Measurements from ENCODE around the gene XK.

Gene XK

DNA sequence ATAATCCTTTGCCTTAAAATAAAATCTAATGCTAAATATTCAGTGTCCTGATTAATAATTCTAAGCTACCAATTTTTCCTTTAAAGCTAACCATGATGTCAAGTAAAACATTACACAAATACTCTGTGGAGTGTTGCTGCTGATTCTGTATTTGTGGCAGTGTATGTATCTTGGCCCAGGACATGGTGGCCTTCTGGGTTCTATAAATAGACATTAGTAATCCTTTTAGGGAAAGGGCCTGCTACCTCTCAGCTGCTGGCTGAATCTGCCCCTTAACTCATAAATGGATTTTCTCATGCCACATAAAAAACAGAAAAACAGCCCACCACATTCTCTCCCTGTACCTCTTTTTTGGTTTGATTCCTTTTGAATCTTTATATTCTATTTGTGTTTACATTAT, 1.2 kb upstream of the XK start:
- no peak for DNase-seq

- no peak for DNase-seq
Measured at GRCh38 chrX:37684973-37685372, 618 bp upstream of the XK start.

DNA sequence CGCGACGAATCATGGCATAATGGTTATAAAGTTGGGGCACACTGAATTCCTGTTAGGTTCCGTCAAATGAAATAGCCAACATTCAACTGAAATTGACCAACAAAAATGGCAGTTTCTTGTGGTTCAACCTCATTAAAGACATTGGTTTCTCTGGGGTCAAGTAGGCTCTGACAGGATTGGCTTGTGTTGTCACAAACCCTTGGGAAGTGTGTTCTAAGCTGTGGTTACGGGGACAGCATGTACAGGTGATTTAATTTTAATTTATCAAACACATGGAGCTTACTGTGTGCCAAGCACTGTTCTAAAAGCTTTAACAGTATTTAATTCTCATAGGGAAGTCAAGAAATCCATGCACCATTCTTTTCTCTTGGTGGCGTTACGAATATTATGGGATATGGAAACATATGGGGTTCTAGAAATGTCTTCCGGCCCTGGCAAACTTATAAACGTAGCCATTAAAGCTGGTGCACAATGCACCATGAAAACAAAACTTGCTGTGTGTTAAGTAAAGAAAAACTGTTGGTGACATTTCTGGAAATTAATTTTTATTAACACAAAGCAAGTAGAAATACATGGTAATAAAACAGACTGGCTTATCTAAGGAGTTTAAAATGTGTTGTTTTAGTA, 891 bp downstream of the XK start:
- DNase-seq, result no peak

GRCh38 chrX:37686996-37687395, 1.4 kb downstream of the XK start:
- no peak for DNase-seq

GRCh38 chrX:37690119-37690518, 4.5 kb downstream of the XK start:
- no peak for DNase-seq

GRCh38 chrX:37692918-37693317, 7.3 kb downstream of the XK start:
- no peak for DNase-seq

GRCh38 chrX:37697169-37697760, 11.7 kb downstream of the XK start:
- no peak for DNase-seq

- DNase-seq, result no peak
Measured at GRCh38 chrX:37701588-37701987, 16.0 kb downstream of the XK start.

DNA sequence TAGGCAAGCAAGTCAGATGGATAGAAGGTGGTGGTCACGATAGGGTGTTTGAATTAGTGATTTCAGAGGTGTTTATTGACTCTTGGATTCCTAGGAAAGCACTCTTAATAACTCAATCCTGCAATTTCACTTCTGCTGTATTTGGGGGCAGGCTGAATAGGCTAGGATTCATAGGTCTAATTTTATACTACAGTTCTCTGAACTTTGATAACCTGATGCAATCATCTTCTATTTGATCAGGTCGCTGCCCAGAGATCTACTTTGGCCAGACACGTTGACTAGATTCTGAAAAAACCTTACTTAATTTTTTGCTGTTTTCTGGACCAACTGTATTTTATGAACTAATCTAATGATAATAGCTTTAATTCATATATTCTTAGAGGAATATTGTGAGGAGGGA, 26.4 kb downstream of the XK start:
- DNase-seq, result no peak

GRCh38 chrX:37712458-37712857, 26.9 kb downstream of the XK start:
- no peak for DNase-seq

- no peak for DNase-seq
Measured at GRCh38 chrX:37714479-37714878, 28.9 kb downstream of the XK start.

- no peak for DNase-seq
Measured at GRCh38 chrX:37716602-37717001, 31.0 kb downstream of the XK start.

DNA sequence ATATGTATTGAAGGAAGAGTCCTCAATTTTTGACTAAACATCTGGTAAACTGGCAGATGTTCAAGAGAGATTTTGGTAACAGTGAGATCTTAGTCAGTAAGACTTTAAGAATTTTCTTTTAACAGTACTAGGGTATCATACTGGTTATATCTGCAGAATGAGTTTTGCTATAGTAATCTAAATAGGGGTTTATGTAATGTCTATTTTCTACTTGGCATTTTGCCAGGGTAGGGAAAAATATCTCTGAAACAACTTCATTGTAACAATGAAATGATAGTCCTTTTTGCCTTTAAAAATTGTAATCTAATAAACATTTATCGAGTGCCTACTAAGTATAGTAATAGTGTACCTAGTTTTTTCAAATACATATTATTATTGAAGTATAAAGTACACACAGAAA, 32.1 kb downstream of the XK start:
- DNase-seq, result no peak

DNA sequence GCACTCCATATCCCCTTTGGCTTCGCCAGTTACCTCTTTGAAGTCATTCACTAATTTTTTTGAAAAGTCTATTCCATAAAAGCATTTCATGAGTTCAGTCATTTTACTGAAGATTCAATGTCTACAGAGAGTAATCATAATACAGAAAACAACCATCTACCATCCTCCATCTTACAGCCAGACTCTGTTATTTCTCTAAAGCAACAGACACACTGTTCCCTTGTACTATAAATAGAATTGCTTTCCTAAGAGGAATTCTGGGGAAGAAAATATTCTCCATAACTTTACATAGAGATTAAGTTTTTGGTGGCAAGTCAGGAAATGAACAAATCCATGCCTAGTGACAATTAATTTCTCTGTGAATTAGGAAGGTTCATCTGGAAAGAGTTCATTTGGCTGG, 37.0 kb downstream of the XK start:
- no peak for DNase-seq

GRCh38 chrX:37726346-37726745, 40.8 kb downstream of the XK start:
- no peak for DNase-seq

GRCh38 chrX:37745354-37745753, 59.8 kb downstream of the XK start:
- DNase-seq, result peak; percentile 75

- no peak for DNase-seq
Measured at GRCh38 chrX:37745835-37746217, 60.2 kb downstream of the XK start.

DNA sequence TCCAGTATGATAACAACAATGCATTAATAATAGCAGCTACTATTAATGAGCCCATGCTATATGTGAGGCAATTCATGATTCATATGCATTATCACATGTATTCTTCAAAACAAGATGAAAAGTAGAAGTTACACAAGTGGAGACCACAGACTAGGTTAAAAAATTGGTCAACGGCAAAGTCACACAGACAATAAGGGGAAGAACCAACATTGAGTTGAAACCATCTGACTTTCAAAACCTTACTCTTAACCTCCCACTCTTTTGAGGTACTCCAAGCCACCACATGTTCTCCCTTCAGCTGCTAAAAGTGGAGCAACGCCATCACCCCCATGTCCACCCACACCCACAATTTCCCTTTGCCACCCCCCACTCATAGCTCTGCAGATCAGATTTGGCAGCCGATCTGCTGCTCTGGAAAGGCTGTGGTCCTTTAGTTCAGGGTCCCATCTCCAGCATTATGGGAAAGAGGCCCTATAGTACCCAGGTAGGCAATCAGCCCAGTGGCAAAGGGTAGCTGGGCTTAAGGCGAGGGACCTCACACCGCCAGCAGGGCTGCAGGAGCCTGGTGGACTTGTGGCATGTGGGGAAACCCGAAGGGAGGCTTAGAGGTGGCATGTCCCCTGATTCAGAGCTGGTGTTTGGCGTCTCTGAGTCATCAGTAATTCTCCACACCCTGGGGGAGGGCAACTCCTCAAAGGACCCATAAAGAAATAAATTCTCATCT, 60.8 kb downstream of the XK start:
- no peak for DNase-seq

DNA sequence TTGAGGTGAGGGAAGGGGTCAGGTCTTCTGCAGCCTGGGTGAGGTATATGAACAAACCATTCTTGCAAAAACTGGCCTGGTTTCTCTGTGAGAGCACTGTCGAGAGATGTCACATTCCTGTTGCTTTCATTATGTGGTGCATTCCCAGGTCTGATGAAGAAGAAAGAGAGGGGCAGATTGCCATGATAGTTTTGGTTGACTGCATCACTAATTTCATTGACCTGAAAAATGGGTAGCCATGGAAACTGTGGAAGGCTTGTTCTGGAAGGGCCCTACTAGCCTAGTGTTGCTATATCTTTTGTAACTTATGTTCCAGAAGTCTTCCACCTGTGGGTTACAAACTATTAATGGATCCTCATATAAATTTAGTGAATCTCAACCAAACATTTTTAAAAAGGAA, 61.4 kb downstream of the XK start:
- no peak for DNase-seq

- no peak for DNase-seq
Measured at GRCh38 chrX:37752281-37752680, 66.7 kb downstream of the XK start.

DNA sequence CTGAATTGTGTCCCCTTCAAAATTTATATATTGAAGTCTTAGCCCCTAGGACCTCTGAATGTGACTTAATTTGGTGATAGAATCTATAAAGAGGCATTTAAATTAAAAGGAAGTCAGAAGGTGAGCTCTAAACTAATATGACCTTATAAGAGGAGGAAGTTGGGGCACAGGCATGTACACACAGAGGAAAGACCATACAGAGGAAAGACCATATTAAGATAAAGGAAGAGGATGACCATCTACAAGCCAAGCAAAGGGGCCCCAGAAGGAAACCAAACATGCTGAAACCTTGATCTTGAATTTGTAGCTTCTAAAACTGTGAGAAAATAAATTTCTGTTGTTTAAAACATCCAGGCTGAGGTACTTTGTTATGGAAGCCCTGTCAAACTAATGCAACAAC, 67.3 kb downstream of the XK start:
- no peak for DNase-seq

- DNase-seq, result no peak
Measured at GRCh38 chrX:37753384-37753783, 67.8 kb downstream of the XK start.

- DNase-seq, result no peak
Measured at GRCh38 chrX:37754516-37754915, 68.9 kb downstream of the XK start.

- DNase-seq, result no peak
Measured at GRCh38 chrX:37755025-37755424, 69.4 kb downstream of the XK start.

DNA sequence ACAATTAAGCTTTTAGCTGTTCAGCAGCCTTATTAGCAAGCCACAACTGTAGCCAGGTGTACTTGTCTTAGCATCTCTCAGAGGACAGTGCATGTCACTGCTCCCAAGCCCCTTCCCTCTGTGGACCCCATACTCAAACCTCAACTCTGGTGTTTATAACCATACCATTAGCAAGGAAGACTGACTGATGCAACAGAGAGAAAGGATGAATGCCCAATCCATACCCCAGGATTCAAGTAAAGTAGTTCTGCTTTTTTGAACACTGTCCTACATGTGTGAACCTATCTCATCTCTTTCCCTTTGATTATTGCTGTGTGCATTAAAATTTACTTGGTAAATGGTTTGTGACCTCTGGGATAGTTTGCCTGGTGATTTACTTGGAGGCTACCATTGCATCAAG, 71.5 kb downstream of the XK start:
- DNase-seq, result no peak
